ENCODE results near the gene TRIB2. TPM values are rescaled to one million over a fixed set of nuclear protein-coding genes. Genes with fewer than 3 reads are reported as not detected.
"Not testable (repeated sequence)": the region's sequence is repeated elsewhere in the genome, so short reads cannot be mapped to it uniquely, and the experiment has no call there.

Gene TRIB2
- total RNA-seq, 1 donor from 2014 or later, result 31.1 TPM

DNA sequence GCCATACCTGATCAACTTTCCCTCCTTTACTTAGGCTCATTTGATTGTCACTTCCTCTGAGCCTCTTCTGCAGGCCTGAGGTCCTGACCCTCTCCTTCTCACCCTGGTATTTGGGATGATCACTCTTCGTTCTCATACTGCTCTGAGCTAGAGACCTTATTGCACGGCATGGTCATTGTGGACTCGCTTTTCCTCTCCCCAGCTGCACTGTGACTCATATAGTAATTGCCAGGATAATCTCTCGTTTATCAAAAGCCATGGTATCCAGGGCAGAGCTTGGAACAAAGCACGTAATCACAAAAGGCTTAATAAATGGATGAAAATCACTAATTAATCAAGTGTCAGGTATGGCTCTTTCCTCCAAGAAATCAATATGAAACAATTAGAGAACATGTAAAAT is 40.9 kb upstream of the TRIB2 start:
- H3K9me3 ChIP-seq (replicated peaks), result no peaks in the 10 kb centered on the region
- no peak for DNase-seq
- TF ChIP-seq, protein P1, sequence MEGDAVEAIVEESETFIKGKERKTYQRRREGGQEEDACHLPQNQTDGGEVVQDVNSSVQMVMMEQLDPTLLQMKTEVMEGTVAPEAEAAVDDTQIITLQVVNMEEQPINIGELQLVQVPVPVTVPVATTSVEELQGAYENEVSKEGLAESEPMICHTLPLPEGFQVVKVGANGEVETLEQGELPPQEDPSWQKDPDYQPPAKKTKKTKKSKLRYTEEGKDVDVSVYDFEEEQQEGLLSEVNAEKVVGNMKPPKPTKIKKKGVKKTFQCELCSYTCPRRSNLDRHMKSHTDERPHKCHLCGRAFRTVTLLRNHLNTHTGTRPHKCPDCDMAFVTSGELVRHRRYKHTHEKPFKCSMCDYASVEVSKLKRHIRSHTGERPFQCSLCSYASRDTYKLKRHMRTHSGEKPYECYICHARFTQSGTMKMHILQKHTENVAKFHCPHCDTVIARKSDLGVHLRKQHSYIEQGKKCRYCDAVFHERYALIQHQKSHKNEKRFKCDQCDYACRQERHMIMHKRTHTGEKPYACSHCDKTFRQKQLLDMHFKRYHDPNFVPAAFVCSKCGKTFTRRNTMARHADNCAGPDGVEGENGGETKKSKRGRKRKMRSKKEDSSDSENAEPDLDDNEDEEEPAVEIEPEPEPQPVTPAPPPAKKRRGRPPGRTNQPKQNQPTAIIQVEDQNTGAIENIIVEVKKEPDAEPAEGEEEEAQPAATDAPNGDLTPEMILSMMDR (IDR thresholded peaks at IDR 0.05; ENCODE audit: borderline replicate concordance), result no peak
- peak overlapping the region; percentile 45 for H3K27ac ChIP-seq (replicated peaks)
- intact Hi-C loops (cut with micrococcal nuclease), result no loop called here
- H3K4me1 ChIP-seq, result peaks cover 11% of the 10 kb centered on the region
- H3K27me3 ChIP-seq (ENCODE audit: low read depth), result no peaks in the 10 kb centered on the region
- H3K4me3 ChIP-seq, result no peak overlapping the region
- no peaks in the 10 kb centered on the region for H3K36me3 ChIP-seq

DNA sequence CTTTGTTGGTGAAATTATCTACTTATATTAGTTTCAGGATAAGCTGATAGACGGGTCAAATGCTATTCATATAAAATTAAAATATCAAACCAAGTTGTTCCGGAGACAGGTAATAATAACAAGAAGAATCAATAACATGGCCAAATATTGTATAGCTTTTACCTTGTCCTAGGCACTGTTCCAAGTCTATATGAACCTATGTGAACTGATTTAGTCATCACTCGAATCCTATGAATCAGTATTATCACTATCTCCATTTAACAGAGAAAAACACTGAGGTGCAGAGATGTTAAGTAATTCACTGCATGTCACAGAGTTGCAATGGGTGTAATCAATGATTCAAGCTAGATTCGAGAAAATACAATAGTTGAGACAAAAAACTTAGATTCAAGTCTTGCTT is 40.0 kb upstream of the TRIB2 start:
- no peaks in the 10 kb centered on the region for H3K36me3 ChIP-seq
- DNase-seq, result no peak
- H3K4me3 ChIP-seq, result no peak overlapping the region
- intact Hi-C loops (cut with micrococcal nuclease), result no loop called here
- H3K9me3 ChIP-seq (replicated peaks), result no peaks in the 10 kb centered on the region
- H3K27ac ChIP-seq (replicated peaks), result no peak overlapping the region
- no peaks in the 10 kb centered on the region for H3K27me3 ChIP-seq (ENCODE audit: low read depth)
- TF ChIP-seq, protein P1 (IDR thresholded peaks at IDR 0.05; ENCODE audit: borderline replicate concordance), result no peak
- H3K4me1 ChIP-seq, result peaks cover 11% of the 10 kb centered on the region

DNA sequence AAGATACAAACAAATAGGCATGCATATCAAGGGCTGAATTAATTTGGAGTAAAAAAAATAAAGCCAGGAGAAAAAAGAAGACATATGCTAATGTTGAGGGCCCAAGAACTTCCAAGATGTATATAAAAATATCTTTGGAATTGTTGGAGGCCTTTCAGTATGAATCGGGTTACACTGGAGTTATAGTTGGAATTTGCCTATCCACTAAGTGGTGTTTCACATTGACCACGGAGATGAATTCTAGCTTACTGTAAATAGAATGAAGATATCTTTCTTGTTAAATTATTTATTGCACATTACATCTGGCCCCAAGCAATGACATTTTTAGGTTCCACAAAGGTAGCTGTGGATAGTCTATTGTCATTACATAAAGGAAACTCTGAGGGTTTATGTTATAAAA is 38.5 kb upstream of the TRIB2 start:
- DNase-seq, result no peak
- intact Hi-C loops (cut with micrococcal nuclease), result no loop called here
- TF ChIP-seq, protein P1 (IDR thresholded peaks at IDR 0.05; ENCODE audit: borderline replicate concordance), result no peak
- H3K27me3 ChIP-seq (ENCODE audit: low read depth), result no peaks in the 10 kb centered on the region
- no peaks in the 10 kb centered on the region for H3K36me3 ChIP-seq
- no peak overlapping the region for H3K27ac ChIP-seq (replicated peaks)
- no peak overlapping the region for H3K4me3 ChIP-seq
- H3K9me3 ChIP-seq (replicated peaks), result no peaks in the 10 kb centered on the region
- H3K4me1 ChIP-seq, result peaks cover 11% of the 10 kb centered on the region

DNA sequence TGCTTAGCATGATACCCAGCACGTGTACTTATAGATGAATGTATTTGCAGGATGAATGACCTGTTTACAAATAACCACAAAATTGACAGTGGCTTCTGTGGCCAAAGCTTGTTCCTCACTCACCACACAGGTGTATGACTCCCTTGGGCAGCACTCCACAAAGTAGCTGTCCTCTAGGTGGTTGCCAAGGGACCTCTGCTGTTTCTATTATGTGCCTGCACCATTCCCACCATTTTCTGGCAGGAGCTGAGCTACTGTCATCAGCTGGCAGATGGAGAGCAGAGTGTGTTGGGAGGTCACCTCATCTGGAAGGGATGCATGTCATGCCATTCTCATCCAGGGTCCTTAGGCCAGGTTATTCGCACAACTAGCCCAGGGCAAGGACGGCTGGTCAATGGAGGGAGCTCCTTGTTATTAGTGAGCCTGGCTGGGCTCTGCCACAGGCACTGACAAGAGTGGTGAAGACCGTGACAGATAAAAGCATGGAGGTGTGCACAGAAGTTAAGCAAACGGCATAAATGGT is 37.1 kb upstream of the TRIB2 start:
- Histone ChIP-seq H3K4me3 (no peak overlapping the region), H3K4me1 (peaks cover 16% of the 10 kb centered on the region), H3K9me3 (replicated peaks) (no peaks in the 10 kb centered on the region), H3K36me3 (no peaks in the 10 kb centered on the region), H3K27me3 (ENCODE audit: low read depth) (no peaks in the 10 kb centered on the region), H3K27ac (replicated peaks) (no peak overlapping the region)
- no peak for DNase-seq
- TF ChIP-seq, protein P1 (IDR thresholded peaks at IDR 0.05; ENCODE audit: borderline replicate concordance), result no peak
- intact Hi-C loops (cut with micrococcal nuclease), result no loop called here

DNA sequence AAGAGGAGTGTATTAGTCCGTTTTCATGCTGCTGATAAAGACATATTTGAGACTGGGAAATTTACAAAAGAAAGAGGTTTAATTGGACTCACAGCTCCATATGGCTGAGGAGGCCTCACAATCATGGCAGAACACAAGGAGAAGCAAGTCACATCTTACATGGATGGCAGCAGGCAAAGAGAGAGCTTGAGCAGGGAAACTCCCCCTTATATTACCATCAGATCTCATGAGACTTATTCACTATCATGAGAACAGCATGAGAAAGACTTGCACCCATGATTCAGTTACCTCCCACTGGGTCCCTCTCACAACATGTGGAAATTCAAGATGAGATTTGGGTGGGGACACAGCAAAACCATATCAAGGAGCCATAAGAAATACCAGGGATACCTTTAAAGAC is 36.6 kb upstream of the TRIB2 start:
- H3K9me3 ChIP-seq (replicated peaks); H3K4me3 ChIP-seq; intact Hi-C loops (cut with micrococcal nuclease); H3K27me3 ChIP-seq (ENCODE audit: low read depth); H3K36me3 ChIP-seq; DNase-seq; H3K27ac ChIP-seq (replicated peaks): not testable (repeated sequence)
- H3K4me1 ChIP-seq, result peaks cover 15% of the 10 kb centered on the region

DNA sequence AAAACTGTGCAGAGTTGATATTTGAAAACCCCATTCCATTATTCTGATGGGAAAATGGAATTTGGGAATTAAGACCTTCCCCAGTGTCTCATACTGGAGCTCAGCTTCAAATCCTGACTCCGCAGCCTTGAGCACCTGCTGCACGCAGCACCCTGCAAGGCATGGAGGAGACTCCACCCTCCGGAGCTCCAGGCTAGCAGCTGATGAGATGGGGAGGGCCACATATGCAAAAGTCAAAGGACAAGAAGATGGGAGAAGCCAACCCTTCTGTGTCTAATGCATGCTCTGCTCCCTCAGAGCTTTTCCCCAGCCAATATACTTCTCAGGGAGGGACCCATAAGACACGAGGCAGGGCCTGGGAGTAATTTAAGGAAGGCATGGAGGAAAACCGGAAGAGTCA is 34.7 kb upstream of the TRIB2 start:
- Histone ChIP-seq H3K4me1 (peaks cover 10% of the 10 kb centered on the region), H3K4me3 (no peak overlapping the region), H3K27ac (replicated peaks) (no peak overlapping the region), H3K36me3 (no peaks in the 10 kb centered on the region), H3K27me3 (ENCODE audit: low read depth) (no peaks in the 10 kb centered on the region), H3K9me3 (replicated peaks) (no peaks in the 10 kb centered on the region)
- DNase-seq, result no peak
- TF ChIP-seq, protein P1 (IDR thresholded peaks at IDR 0.05; ENCODE audit: borderline replicate concordance), result no peak
- intact Hi-C loops (cut with micrococcal nuclease), result no loop called here
